Measurements from ENCODE around the gene NTMT1.

GRCh38 chr9:129669141-129669718 lies 43.3 kb downstream of the NTMT1 start:
- TF ChIP-seq EP300 (IDR thresholded peaks at IDR 0.05) (no peak), POLR2A (IDR thresholded peaks at IDR 0.05) (no peak), POLR2AphosphoS5 (IDR thresholded peaks at IDR 0.05) (no peak)
- TF ChIP-seq, protein P1, sequence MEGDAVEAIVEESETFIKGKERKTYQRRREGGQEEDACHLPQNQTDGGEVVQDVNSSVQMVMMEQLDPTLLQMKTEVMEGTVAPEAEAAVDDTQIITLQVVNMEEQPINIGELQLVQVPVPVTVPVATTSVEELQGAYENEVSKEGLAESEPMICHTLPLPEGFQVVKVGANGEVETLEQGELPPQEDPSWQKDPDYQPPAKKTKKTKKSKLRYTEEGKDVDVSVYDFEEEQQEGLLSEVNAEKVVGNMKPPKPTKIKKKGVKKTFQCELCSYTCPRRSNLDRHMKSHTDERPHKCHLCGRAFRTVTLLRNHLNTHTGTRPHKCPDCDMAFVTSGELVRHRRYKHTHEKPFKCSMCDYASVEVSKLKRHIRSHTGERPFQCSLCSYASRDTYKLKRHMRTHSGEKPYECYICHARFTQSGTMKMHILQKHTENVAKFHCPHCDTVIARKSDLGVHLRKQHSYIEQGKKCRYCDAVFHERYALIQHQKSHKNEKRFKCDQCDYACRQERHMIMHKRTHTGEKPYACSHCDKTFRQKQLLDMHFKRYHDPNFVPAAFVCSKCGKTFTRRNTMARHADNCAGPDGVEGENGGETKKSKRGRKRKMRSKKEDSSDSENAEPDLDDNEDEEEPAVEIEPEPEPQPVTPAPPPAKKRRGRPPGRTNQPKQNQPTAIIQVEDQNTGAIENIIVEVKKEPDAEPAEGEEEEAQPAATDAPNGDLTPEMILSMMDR (IDR thresholded peaks at IDR 0.05), result no peak
